ENCODE results near the gene CEMP1.

DNA sequence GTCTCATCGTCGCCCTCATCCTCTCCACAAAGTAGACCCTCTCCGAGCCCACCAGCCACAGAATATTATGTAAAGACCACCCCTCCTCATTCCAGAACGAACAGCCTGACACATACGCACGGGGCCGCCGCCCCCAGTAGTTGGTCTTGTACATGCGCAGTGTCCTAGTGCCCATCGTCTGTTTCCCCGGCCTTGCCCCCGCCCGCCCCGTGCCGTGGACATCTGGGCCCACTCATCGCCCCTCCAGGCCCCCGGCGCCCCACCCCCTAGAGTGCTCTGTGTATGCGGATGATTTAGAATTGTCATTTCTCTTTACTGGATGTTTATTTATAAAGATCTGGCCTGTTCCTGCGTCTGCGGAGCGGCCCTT is 11.5 kb downstream of the CEMP1 start:
- no peak for TF ChIP-seq EZH2 (IDR thresholded peaks at IDR 0.05; ENCODE audit: low read depth)
- TF ChIP-seq, protein P1, sequence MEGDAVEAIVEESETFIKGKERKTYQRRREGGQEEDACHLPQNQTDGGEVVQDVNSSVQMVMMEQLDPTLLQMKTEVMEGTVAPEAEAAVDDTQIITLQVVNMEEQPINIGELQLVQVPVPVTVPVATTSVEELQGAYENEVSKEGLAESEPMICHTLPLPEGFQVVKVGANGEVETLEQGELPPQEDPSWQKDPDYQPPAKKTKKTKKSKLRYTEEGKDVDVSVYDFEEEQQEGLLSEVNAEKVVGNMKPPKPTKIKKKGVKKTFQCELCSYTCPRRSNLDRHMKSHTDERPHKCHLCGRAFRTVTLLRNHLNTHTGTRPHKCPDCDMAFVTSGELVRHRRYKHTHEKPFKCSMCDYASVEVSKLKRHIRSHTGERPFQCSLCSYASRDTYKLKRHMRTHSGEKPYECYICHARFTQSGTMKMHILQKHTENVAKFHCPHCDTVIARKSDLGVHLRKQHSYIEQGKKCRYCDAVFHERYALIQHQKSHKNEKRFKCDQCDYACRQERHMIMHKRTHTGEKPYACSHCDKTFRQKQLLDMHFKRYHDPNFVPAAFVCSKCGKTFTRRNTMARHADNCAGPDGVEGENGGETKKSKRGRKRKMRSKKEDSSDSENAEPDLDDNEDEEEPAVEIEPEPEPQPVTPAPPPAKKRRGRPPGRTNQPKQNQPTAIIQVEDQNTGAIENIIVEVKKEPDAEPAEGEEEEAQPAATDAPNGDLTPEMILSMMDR (conservative IDR thresholded peaks at IDR 0.05), result no peak
